Measurements from ENCODE around the gene MEIS1.

DNA sequence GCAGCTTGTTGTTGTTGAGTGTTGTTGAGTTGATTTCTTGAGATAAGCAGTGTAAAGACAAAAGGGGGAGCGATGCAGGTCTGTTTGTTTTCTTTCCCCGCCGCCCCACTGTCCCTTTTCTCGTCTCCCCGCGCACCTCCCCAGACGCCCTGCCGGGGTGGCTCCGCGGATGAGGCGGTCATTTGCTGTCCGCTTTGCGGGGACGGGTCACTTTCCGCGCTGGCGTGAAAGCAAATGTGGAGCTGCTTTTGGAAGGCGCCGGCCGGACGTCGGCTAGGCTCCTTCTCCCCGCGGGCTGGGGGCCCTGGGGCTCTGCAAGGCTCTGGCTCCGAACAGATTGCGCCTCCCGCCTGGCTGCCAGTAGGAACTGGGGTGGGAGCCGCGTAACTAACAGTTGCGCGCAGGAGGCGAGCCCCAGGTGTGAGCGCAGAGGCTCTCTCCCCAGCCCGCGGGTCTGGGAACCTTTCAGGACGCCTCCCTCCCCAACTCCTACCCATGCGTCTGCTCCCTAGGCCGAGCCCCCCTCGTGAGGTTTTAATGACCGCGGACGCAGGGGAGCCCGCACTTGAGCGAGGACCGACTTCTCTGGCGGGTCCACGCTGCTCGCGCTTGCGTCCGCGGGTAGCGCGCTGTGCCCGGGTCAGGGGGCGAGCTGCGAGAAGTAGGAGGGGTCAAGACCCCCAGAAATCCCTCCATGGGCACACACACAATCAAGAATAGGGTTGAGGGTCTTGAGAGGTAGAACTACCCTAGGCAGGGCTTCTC is 146.6 kb downstream of the MEIS1 start:
- TF ChIP-seq POLR2A (IDR thresholded peaks at IDR 0.05) (peak; percentile 71 to 73), CTCF (IDR thresholded peaks at IDR 0.05) (peak in 1 of 4 experiments; percentile 10)

Data from gastroesophageal sphincter (tissue), 3 donors.